Neural progenitor cell (in vitro differentiated cells): ENCODE data around the gene WNT2B. TPM values are rescaled to one million over a fixed set of nuclear protein-coding genes. Genes with fewer than 3 reads are reported as not detected.

ENCODE experiments used
- DNase-seq: peaks from one replicate; pipeline ENCODE4 v3.0.0-alpha.2; 2016; ENCODE audit warnings: low spot score
- H2AFZ ChIP-seq: fragments of 200-600 bp; sonication (generic); replicated peaks from 2 replicates; pipeline ENCODE4 v1.6.1; 2016; ENCODE audit warnings: antibody characterized with exemption
- H3F3A ChIP-seq: fragments of 200-600 bp; sonication (generic); 2 replicates; pipeline ENCODE4 v1.6.1; 2016; ENCODE audit warnings: antibody characterized with exemption, low read depth
- H3K27ac ChIP-seq: fragments of 200-600 bp; sonication (generic); 2 replicates; pipeline ENCODE4 v1.5.1; 2016; ENCODE audit warnings: mild to moderate bottlenecking
- H3K27me3 ChIP-seq: fragments of 200-600 bp; sonication (generic); 2 replicates; pipeline ENCODE4 v1.6.1; 2016; ENCODE audit warnings: mild to moderate bottlenecking, moderate library complexity
- H3K36me3 ChIP-seq: fragments of 200-600 bp; sonication (generic); 2 replicates; pipeline ENCODE4 v1.5.1; 2016
- H3K4me1 ChIP-seq: fragments of 200-600 bp; sonication (generic); 2 replicates; pipeline ENCODE4 v1.6.1; 2016; ENCODE audit warnings: mixed run types
- H3K4me2 ChIP-seq: fragments of 200-600 bp; sonication (generic); 2 replicates; pipeline ENCODE4 v1.6.1; 2016
- H3K4me3 ChIP-seq: fragments of 200-600 bp; sonication (generic); 2 replicates; pipeline ENCODE4 v1.5.1; 2016
- H3K79me2 ChIP-seq: fragments of 200-600 bp; sonication (generic); 2 replicates; pipeline ENCODE4 v1.6.1; 2016; ENCODE audit warnings: low read depth
- H3K9ac ChIP-seq: fragments of 200-600 bp; sonication (generic); 2 replicates; pipeline ENCODE4 v1.6.1; 2016
- H3K9me3 ChIP-seq: fragments of 200-600 bp; sonication (generic); 2 replicates; pipeline ENCODE4 v1.5.1; 2016; ENCODE audit warnings: low read depth
- H4K20me1 ChIP-seq: fragments of 200-600 bp; sonication (generic); 2 replicates; pipeline ENCODE4 v1.6.1; 2016; ENCODE audit warnings: low read depth
- H3K27ac Mint-ChIP-seq: 3 replicates; pipeline ENCODE4 v1.8.0; 2021; ENCODE audit warnings: mixed read lengths
- H3K27me3 Mint-ChIP-seq: 2 replicates; pipeline ENCODE4 v1.8.0; 2022; ENCODE audit warnings: low read depth, mild to moderate bottlenecking, inconsistent platforms, moderate library complexity, mixed read lengths; ENCODE audit not compliant: insufficient read depth
- H3K36me3 Mint-ChIP-seq: 3 replicates; pipeline ENCODE4 v1.8.0; 2021; ENCODE audit warnings: mixed read lengths
- H3K4me1 Mint-ChIP-seq: 3 replicates; pipeline ENCODE4 v1.8.0; 2021; ENCODE audit warnings: mixed read lengths
- H3K4me3 Mint-ChIP-seq: 3 replicates; pipeline ENCODE4 v1.8.0; 2021; ENCODE audit warnings: mild to moderate bottlenecking, moderate library complexity, mixed read lengths
- H3K9me3 Mint-ChIP-seq: 3 replicates; pipeline ENCODE4 v1.8.0; 2020; ENCODE audit warnings: mixed read lengths
- EZH2 ChIP-seq: fragments of 200-600 bp; sonication (generic); IDR thresholded peaks from 2 replicates; pipeline ENCODE4 v1.6.1; 2017; ENCODE audit warnings: antibody characterized with exemption, mild to moderate bottlenecking, moderate library complexity
- EZH2phosphoT487 ChIP-seq: fragments of 200-600 bp; sonication (generic); IDR thresholded peaks from 2 replicates; pipeline ENCODE4 v1.6.1; 2017; ENCODE audit warnings: antibody characterized with exemption
- microRNA-seq: library from miRNA; unstranded; fragments of <30 nt; microRNA quantifications from one replicate; pipeline ENCODE4, GENCODE V29; 2016
- total RNA-seq: library from RNA; depleted of rRNA; stranded (reverse); fragments of >200 nt; gene quantifications from 2 replicates; pipeline ENCODE4 v1.2.3, GENCODE V29; 2015; ENCODE audit warnings: low replicate concordance
- TF ChIP-seq, protein P1 (sequence below): fragments of 200-600 bp; sonication (generic); IDR thresholded peaks from 2 replicates; pipeline ENCODE4 v1.5.1; 2017; ENCODE audit warnings: antibody characterized with exemption, mild to moderate bottlenecking

WNT2B gene
- total RNA-seq, 1 donor from 2014 or later: 1.6 TPM

DNA sequence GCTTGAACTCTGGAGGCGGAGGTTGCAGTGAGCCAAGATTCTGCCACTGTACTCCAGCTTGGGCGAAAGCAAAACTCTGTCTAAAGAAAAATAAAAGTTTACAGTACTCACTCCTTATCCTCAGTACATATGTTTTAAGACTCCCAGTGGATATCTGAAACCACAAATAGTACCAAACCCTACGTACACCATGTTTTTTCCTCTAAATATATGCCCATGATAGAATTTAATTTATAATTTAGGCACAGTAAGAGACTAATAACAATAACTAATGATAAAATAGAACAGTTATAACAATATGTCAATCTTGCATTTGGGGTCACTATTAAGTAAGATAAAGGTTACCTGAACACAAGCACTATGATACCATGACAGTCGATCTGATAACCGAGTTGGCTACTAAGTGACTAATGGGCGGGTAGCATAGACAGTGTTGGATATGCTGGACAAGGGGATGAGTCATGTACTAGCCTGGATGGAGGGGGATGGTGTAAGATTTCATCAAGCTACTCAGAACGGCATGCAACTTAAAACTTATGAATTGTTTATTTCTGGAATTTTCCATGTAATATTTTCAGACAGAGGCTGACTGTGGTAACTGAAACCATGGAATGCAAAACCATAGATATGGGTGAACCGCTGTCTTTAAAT, 66.5 kb downstream of the WNT2B start:
- no peaks in the 10 kb centered on the region for H3K4me1 ChIP-seq
- no peak overlapping the region for H3K4me3 ChIP-seq
- no peaks in the 10 kb centered on the region for H3F3A ChIP-seq
- no peak overlapping the region for H3K4me2 ChIP-seq
- Mint-ChIP-seq H3K4me1 (no peaks in the 10 kb centered on the region), H3K27ac (no peak overlapping the region), H3K27me3 (no peaks in the 10 kb centered on the region), H3K9me3 (peaks cover 4% of the 10 kb centered on the region), H3K4me3 (no peak overlapping the region), H3K36me3 (peaks cover 41% of the 10 kb centered on the region)
- no peaks in the 10 kb centered on the region for H3K9me3 ChIP-seq
- TF ChIP-seq EZH2 (no peak), EZH2phosphoT487 (no peak)
- TF ChIP-seq, protein P1, sequence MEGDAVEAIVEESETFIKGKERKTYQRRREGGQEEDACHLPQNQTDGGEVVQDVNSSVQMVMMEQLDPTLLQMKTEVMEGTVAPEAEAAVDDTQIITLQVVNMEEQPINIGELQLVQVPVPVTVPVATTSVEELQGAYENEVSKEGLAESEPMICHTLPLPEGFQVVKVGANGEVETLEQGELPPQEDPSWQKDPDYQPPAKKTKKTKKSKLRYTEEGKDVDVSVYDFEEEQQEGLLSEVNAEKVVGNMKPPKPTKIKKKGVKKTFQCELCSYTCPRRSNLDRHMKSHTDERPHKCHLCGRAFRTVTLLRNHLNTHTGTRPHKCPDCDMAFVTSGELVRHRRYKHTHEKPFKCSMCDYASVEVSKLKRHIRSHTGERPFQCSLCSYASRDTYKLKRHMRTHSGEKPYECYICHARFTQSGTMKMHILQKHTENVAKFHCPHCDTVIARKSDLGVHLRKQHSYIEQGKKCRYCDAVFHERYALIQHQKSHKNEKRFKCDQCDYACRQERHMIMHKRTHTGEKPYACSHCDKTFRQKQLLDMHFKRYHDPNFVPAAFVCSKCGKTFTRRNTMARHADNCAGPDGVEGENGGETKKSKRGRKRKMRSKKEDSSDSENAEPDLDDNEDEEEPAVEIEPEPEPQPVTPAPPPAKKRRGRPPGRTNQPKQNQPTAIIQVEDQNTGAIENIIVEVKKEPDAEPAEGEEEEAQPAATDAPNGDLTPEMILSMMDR: no peak
- no peaks in the 10 kb centered on the region for H3K79me2 ChIP-seq
- no peak overlapping the region for H3K9ac ChIP-seq
- H4K20me1 ChIP-seq: no peaks in the 10 kb centered on the region
- H3K27ac ChIP-seq: no peak overlapping the region
- DNase-seq: no peak
- no peaks in the 10 kb centered on the region for H3K27me3 ChIP-seq
- peaks cover 4% of the 10 kb centered on the region for H3K36me3 ChIP-seq
- H2AFZ ChIP-seq: no peak overlapping the region

DNA sequence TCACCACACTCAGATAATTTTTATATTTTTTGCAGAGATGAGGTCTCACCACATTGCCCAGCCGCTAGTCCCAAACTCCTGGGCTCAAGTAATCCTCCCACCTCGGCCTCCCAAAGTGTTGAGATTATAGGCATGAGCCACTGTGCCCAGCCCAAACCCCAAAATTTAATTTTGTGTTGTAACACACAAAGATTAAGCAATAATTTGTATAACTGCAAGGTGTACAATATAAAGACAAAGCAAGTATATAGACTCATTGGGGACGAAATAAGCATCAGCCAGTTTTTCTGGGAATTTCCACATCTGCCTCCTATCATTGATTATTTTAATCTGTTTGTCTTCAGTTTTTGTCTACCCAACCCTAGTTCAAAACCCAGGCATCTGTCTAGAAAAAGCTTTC, 67.5 kb downstream of the WNT2B start:
- TF ChIP-seq EZH2 (no peak), EZH2phosphoT487 (no peak)
- TF ChIP-seq, protein P1: no peak

More for the DNA sequence above, 67.5 kb downstream of the WNT2B start:
- Mint-ChIP-seq H3K27me3 (no peaks in the 10 kb centered on the region), H3K9me3 (peaks cover 4% of the 10 kb centered on the region), H3K27ac (no peak overlapping the region), H3K36me3 (peaks cover 39% of the 10 kb centered on the region), H3K4me3 (no peak overlapping the region), H3K4me1 (no peaks in the 10 kb centered on the region)
- H4K20me1 ChIP-seq: no peaks in the 10 kb centered on the region
- no peaks in the 10 kb centered on the region for H3K4me1 ChIP-seq
- H2AFZ ChIP-seq: no peak overlapping the region
- H3K9me3 ChIP-seq: no peaks in the 10 kb centered on the region
- H3K27ac ChIP-seq: no peak overlapping the region
- H3K27me3 ChIP-seq: no peaks in the 10 kb centered on the region
- no peak overlapping the region for H3K4me3 ChIP-seq
- no peak overlapping the region for H3K4me2 ChIP-seq
- H3K79me2 ChIP-seq: no peaks in the 10 kb centered on the region
- H3K36me3 ChIP-seq: peaks cover 4% of the 10 kb centered on the region
- H3F3A ChIP-seq: no peaks in the 10 kb centered on the region
- no peak for DNase-seq
- no peak overlapping the region for H3K9ac ChIP-seq

Small RNAs within 50 kb of the gene (microRNA-seq; reads per million reads assigned to microRNA genes)
- not detected for gene MIR4256

Other genes starting within 250 kb of the WNT2B start
- 23.2 and 27.2 TPM in 2 replicates for gene CTTNBP2NL, start 112.8 kb upstream of the WNT2B start, total RNA-seq
- 18.7 and 26.1 TPM in 2 replicates for gene ST7L, start 110.2 kb downstream of the WNT2B start, total RNA-seq
- 144 and 218 TPM in 2 replicates for gene CAPZA1, start 110.9 kb downstream of the WNT2B start, total RNA-seq
- gene MOV10, start 165.7 kb downstream of the WNT2B start, total RNA-seq: 47.5 and 92.2 TPM in 2 replicates
- 36.3 and 41.8 TPM in 2 replicates for gene RHOC, start 198.2 kb downstream of the WNT2B start, total RNA-seq
- gene PPM1J, start 206.4 kb downstream of the WNT2B start, total RNA-seq: 1.8 and 2.7 TPM in 2 replicates